K562 (cell line): ENCODE measurements around the gene PID1. TPM values are rescaled to one million over a fixed set of nuclear protein-coding genes. Genes with fewer than 3 reads are reported as not detected.

Experiments used
- ATAC-seq: fragments of 200-7000 bp; cut with Tn5 transposase; 3 replicates; pipeline ENCODE4 v1.9.1; 2020; ENCODE audit warnings: moderate library complexity
- BruUV-seq: library from RNA; stranded (reverse); fragments of 400-500 nt; replicated peaks from 2 replicates; lab custom pipeline; 2021; lab: Mats Ljungman, UMichigan
- CTCF ChIA-PET: fragments of 300-600 bp; formaldehyde crosslinking; extraction: SDS; loops from one replicate; lab custom pipeline; 2021; ENCODE audit warnings: low intra/inter-chr PET ratio; lab: Yijun Ruan, JAX
- POLR2A ChIA-PET: fragments of 300-600, 350-650 bp; sonication (Branson Sonifier 250); formaldehyde crosslinking; extraction: SDS; loops from one replicate; lab custom pipeline; 2021; ENCODE audit warnings: antibody characterized with exemption, inconsistent platforms; lab: Yijun Ruan, JAX
- DNase-seq, 4 experiments: peaks; one replicate each; pipeline versions ENCODE4 v3.0.0 to v3.0.0-alpha.2; 2011 to 2018; ENCODE audit warnings: low spot score in 3 of 4, mixed read lengths in 3 of 4; ENCODE audit errors: extremely low read depth in 1 of 4
- FAIRE-seq: peaks from 2 replicates; lab custom pipeline; 2011; peaks lifted over from hg19 to GRCh38; lab: Jason Lieb, UNC
- H2AFZ ChIP-seq: 2 replicates; pipeline ENCODE4 v1.6.0; 2011; ENCODE audit warnings: low read depth, low read length, control low read depth, inconsistent platforms
- H3K27ac ChIP-seq: fragments of 200-600 bp; 3 replicates; pipeline ENCODE4 v1.8.0; 2011; ENCODE audit warnings: low read depth, mild to moderate bottlenecking, control low read depth, inconsistent platforms, low read length, moderate library complexity, mixed read lengths; ENCODE audit errors: extremely low read depth
- H3K27me3 ChIP-seq, 2 experiments: fragments of 300-600 bp in 1 of 2; 2 replicates in 1 of 2; 3 replicates in 1 of 2; pipeline versions ENCODE4 v1.6.0 to v1.8.0; 2011; ENCODE audit warnings: inconsistent platforms in 2 of 2, low read length in 2 of 2, mild to moderate bottlenecking in 1 of 2, mixed read lengths in 1 of 2, moderate library complexity in 1 of 2; ENCODE audit not compliant: control insufficient read depth in 2 of 2, insufficient read depth in 2 of 2
- H3K36me3 ChIP-seq: fragments of 300-600 bp; 3 replicates; pipeline ENCODE4 v1.8.0; 2011; ENCODE audit warnings: mild to moderate bottlenecking, low read length, inconsistent platforms; ENCODE audit not compliant: control insufficient read depth, insufficient read depth
- H3K4me1 ChIP-seq, 2 experiments: fragments of 200-600 bp in 1 of 2; replicated peaks in 1 of 2; 2 replicates in 1 of 2; 3 replicates in 1 of 2; pipeline versions ENCODE4 v1.5.1 to v1.8.0; 2011; ENCODE audit warnings: inconsistent platforms in 2 of 2, low read length in 2 of 2, mild to moderate bottlenecking in 1 of 2, mixed read lengths in 1 of 2, moderate library complexity in 1 of 2; ENCODE audit not compliant: control insufficient read depth in 2 of 2, insufficient read depth in 2 of 2
- H3K4me2 ChIP-seq: 2 replicates; pipeline ENCODE4 v1.6.1; 2011; ENCODE audit warnings: low read length, control low read depth, inconsistent platforms, mixed read lengths; ENCODE audit not compliant: insufficient read depth
- H3K4me3 ChIP-seq: fragments of 200-600 bp; sonication (generic), shearing (Covaris generic); 2 replicates; pipeline ENCODE4 v1.5.1; 2016; ENCODE audit warnings: control low read depth, inconsistent platforms
- H3K79me2 ChIP-seq: fragments of 200-600 bp; 3 replicates; pipeline ENCODE4 v1.8.0; 2011; ENCODE audit warnings: low read length, inconsistent platforms; ENCODE audit not compliant: control insufficient read depth, insufficient read depth
- H3K9ac ChIP-seq, 2 experiments: 2 replicates each; pipeline versions ENCODE4 v1.6.0 to v1.6.1; 2011; ENCODE audit warnings: low read depth in 2 of 2, low read length in 2 of 2, control low read depth in 1 of 2, inconsistent platforms in 1 of 2, mild to moderate bottlenecking in 1 of 2, mixed read lengths in 1 of 2; ENCODE audit not compliant: insufficient read depth in 1 of 2
- H3K9me1 ChIP-seq: one replicate; pipeline ENCODE4 v1.6.0; 2011; ENCODE audit warnings: inconsistent platforms, mild to moderate bottlenecking, low read length, moderate library complexity; ENCODE audit not compliant: control insufficient read depth, insufficient read depth
- H3K9me3 ChIP-seq: replicated peaks from 2 replicates; pipeline ENCODE4 v1.5.1; 2011; ENCODE audit warnings: low read depth, low read length, inconsistent platforms; ENCODE audit not compliant: control insufficient read depth, insufficient read depth
- H4K20me1 ChIP-seq: replicated peaks from 2 replicates; pipeline ENCODE4 v1.6.1; 2011; ENCODE audit warnings: low read length, inconsistent platforms, mixed read lengths; ENCODE audit not compliant: control insufficient read depth, insufficient read depth
- BRF1 ChIP-seq: IDR thresholded peaks from 3 replicates; pipeline ENCODE4 v1.6.1; 2011; ENCODE audit warnings: borderline replicate concordance, mild to moderate bottlenecking; ENCODE audit not compliant: insufficient read length; ENCODE audit errors: extremely low read depth
- DPF2 ChIP-seq: fragments of 450-650 bp; IDR thresholded peaks from 2 replicates; pipeline ENCODE4 v1.6.1; 2016
- HNRNPK ChIP-seq: fragments of 200-400 bp; formaldehyde crosslinking; IDR thresholded peaks from one replicate; pipeline ENCODE4 v1.6.1; 2018; ENCODE audit warnings: mild to moderate bottlenecking, low read depth, low read length; ENCODE audit not compliant: poor library complexity, severe bottlenecking
- SPI1 ChIP-seq: IDR thresholded peaks from 2 replicates; pipeline ENCODE4 v1.6.1; 2011; ENCODE audit warnings: low read depth, low read length, control low read depth, borderline replicate concordance
- SRSF9 ChIP-seq: fragments of 200-400 bp; formaldehyde crosslinking; IDR thresholded peaks from 2 replicates; pipeline ENCODE4 v1.6.1; 2017; ENCODE audit warnings: low read depth, low read length, borderline replicate concordance
- TARDBP ChIP-seq: fragments of 450-650 bp; IDR thresholded peaks from 2 replicates; pipeline ENCODE4 v1.6.1; 2016
- WGBS: fragments of 100-300 bp; shearing (Covaris generic); methylation state at CpG from one replicate; pipeline ENCODE4 v1.1.6; 2016; ENCODE audit warnings: low coverage, mixed read lengths; ENCODE audit not compliant: insufficient coverage; ENCODE audit errors: missing lambda C conversion rate; 5-methylcytosine and 5-hydroxymethylcytosine counted together
- in situ Hi-C: fragments of 300-500 bp; cut with MboI; formaldehyde crosslinking; loops from 4 replicates; pipeline ENCODE4 v1.15.0; 2018; ENCODE audit warnings: inconsistent platforms, mixed read lengths
- intact Hi-C: fragments of 100-400 bp; cut with micrococcal nuclease; formaldehyde crosslinking; loops from 2 replicates; pipeline ENCODE4 v1.14.2; 2022
- polyA plus RNA-seq, 8 experiments: library from polyadenylated mRNA; depleted of rRNA in 4 of 8; stranded (reverse) in 5 of 8; unstranded in 3 of 8; fragments of >200 nt; fragmentation: Nextera tagmentation in 2 of 8; fragmentation: Illumina TruSeq in 1 of 8; extraction: Ambion mirVana in 2 of 8; extraction: Trizol in 1 of 8; gene quantifications; 2 replicates each; pipeline versions ENCODE4 v1.2.1 to v1.2.3, GENCODE V29; 2011 to 2014; ENCODE audit warnings: inconsistent platforms in 1 of 8, missing spikeins in 1 of 8
- total RNA-seq, 7 experiments: library from RNA; depleted of rRNA in 6 of 7; stranded (reverse); fragments of >200 nt in 6 of 7; fragmentation: Illumina TruSeq in 2 of 7; extraction: Trizol in 2 of 7; gene quantifications; 2 replicates each; pipeline versions ENCODE4 v1.2.1 to v1.2.3, GENCODE V29; 2011 to 2021; ENCODE audit warnings: low replicate concordance in 1 of 7
- TF ChIP-seq, protein P1 (sequence below): sonication (generic); formaldehyde crosslinking; IDR thresholded peaks from 2 replicates; pipeline ENCODE4 v1.8.1; 2022; ENCODE audit warnings: missing genetic modification reagents

Gene PID1
- total and polyA plus RNA-seq, 9 of the 15 experiments (the other 6 are each of a cell fraction or from before 2014, with no cell fraction given), result not detected

DNA sequence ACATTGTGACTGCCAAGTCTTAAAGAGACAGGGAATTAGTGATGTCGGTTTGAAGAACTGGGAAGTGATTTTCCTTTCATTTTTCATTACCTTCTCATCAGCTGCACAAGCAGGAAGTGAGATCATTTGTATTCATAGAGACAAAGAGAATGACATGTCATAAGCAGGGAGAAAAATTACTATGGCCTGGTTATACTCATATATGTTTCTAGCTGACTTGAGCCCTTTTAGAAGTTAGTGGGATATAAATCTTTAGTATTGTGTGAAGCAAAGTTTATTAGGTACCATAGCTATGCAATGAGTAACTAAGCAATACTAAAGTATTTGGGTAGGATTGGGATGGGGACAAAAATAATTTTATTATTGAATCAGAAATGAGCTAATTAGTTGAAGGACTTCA is 284.1 kb downstream of the PID1 start:
- H3K27me3 ChIP-seq, result no peaks in the 10 kb centered on the region
- POLR2A ChIA-PET, result no interaction called here
- in situ Hi-C loops, result no loop called here
- no peaks in the 10 kb centered on the region for H3K4me1 ChIP-seq
- TF ChIP-seq SPI1 (no peak), TARDBP (no peak)
- TF ChIP-seq, protein P1, sequence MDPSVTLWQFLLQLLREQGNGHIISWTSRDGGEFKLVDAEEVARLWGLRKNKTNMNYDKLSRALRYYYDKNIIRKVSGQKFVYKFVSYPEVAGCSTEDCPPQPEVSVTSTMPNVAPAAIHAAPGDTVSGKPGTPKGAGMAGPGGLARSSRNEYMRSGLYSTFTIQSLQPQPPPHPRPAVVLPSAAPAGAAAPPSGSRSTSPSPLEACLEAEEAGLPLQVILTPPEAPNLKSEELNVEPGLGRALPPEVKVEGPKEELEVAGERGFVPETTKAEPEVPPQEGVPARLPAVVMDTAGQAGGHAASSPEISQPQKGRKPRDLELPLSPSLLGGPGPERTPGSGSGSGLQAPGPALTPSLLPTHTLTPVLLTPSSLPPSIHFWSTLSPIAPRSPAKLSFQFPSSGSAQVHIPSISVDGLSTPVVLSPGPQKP (CRISPR knock-in tag), result no peak
- TF ChIP-seq, all 486 proteins: peak for 0
- Histone ChIP-seq H3K9me1 (no peaks in the 10 kb centered on the region), H3K4me3 (no peak overlapping the region), H3K27ac (no peak overlapping the region), H3K9me3 (no peaks in the 10 kb centered on the region), H4K20me1 (no peaks in the 10 kb centered on the region), H3K79me2 (no peaks in the 10 kb centered on the region), H2AFZ (no peak overlapping the region), H3K9ac (no peak overlapping the region), H3K36me3 (no peaks in the 10 kb centered on the region), H3K4me2 (no peak overlapping the region)
- FAIRE-seq (no peak), ATAC-seq (no peak), DNase-seq (no peak)
- intact Hi-C loops, result no loop called here
- WGBS, result 0% methylated on average over 1 of the region's 1 CpG
- no TSS peak for BruUV-seq
- CTCF ChIA-PET, result no interaction called here

DNA sequence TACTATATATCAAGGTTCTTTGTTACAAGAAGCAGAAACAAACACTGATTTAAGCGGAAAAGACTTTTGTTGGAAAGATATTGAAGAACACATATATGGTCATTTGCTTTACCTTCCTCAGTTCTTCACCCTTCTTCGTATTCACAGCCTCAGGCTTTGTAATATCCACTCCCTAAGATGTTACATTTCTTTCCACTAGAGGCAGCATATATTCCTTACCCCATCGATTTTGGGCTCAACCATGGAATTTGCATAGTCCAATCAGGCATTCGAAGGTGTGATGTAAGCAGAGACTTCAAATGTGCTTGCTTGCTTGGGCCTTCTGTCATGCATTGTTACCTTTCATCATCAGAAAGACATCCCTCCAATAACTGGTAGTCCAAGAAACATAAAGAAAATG is 287.4 kb downstream of the PID1 start:
- BruUV-seq, result no TSS peak
- POLR2A ChIA-PET, result no interaction called here
- no peak overlapping the region for H2AFZ ChIP-seq
- FAIRE-seq, result no peak
- no peaks in the 10 kb centered on the region for H3K4me1 ChIP-seq
- H3K27me3 ChIP-seq, result no peaks in the 10 kb centered on the region
- CTCF ChIA-PET, result no interaction called here
- H3K36me3 ChIP-seq, result no peaks in the 10 kb centered on the region
- no peaks in the 10 kb centered on the region for H4K20me1 ChIP-seq
- H3K9me3 ChIP-seq, result no peaks in the 10 kb centered on the region
- H3K4me2 ChIP-seq, result no peak overlapping the region
- ATAC-seq, result no peak
- DNase-seq, result no peak
- H3K27ac ChIP-seq, result no peak overlapping the region
- WGBS, result 0% methylated on average over 4 of the region's 4 CpGs
- H3K79me2 ChIP-seq, result no peaks in the 10 kb centered on the region
- no peak overlapping the region for H3K9ac ChIP-seq
- intact Hi-C loops, result no loop called here
- H3K9me1 ChIP-seq, result no peaks in the 10 kb centered on the region
- in situ Hi-C loops, result no loop called here
- no peak overlapping the region for H3K4me3 ChIP-seq
- TF ChIP-seq DPF2 (no peak), HNRNPK (no peak), BRF1 (no peak), SRSF9 (no peak)
